ENCODE data around the gene EHD3. TPM values are rescaled to one million over a fixed set of nuclear protein-coding genes. Genes with fewer than 3 reads are reported as not detected.

Gene EHD3
- total and polyA plus RNA-seq, 10 donors: 4.6 to 27.2 (median 14.2) TPM

DNA sequence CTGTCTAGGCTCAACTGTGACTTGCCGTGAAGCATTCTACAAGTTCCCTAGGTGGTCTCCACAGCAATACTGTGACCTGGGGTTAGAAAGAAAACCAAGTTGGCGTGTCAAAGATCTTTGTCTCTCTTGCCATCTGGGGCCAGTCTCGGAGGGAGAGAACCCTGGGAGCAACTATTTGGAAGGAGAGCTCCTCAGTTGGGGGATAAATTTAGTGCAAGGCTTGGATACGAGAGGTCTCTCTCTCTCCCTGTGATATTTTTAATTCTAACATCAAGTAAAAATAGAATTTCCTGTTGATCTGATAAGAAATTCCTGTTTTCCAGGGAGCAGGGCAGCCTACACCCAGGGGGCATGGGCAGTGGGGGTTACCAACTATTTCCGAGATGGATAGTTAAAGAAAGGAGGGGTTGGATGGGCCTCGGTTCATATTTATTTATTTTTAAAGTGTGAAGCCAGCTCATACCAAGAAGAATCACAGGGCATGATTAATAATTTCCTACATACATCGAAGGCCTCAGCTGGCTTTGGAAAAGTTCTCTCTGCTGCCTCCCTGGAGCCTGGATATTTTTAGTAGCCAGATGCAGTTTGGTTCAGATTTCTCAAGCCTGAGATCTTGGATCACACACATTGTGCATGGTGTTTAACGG is 62.8 kb downstream of the EHD3 start:
- Histone ChIP-seq H3K27me3 (replicated peaks in 1 of 7) (no peaks in the 10 kb centered on the region), H3K36me3 (no peaks in the 10 kb centered on the region), H3K4me3 (no peak overlapping the region), H3K27ac (peak overlapping the region in 2 of 8 donors; percentile 0 to 17), H3K4me1 (peaks cover 0 to 22% (median 8%) of the 10 kb centered on the region in 6 donors), H3K9me3 (no peaks in the 10 kb centered on the region)
- WGBS, 5 donors: 58 to 73% (median 65%) methylated on average over 8 of the region's 8 CpGs
- no peak for DNase-seq
- TF ChIP-seq POLR2A (IDR thresholded peaks at IDR 0.05): no peak
- no peak for TF ChIP-seq CTCF (IDR thresholded peaks at IDR 0.05 in 8 of 11, conservative IDR thresholded peaks at IDR 0.05 in 3 of 11)
- TF ChIP-seq POLR2AphosphoS5 (IDR thresholded peaks at IDR 0.05): no peak
- intact Hi-C loops (cut with DNase I; ENCODE audit: low total_unique reads): no loop called here

DNA sequence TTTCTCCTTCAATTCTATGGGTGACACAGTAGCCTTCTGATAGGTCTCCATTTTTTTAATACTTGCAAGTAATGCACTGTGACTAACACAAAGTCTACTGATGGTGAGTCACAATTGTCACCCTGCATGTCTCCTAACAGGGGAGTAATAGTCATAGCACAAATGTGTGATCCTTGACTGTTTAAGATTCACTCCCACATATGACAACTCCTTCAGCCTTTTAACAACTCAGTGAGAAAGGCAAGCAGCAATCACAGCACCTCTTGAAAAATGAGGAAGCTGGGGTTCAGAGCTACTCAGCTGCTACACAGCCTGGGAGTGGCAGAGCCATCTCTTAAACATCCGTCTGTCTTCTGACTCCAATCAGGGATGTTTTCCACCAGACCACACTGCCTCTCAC is 63.8 kb downstream of the EHD3 start:
- Histone ChIP-seq H3K27me3 (replicated peaks in 1 of 7) (no peaks in the 10 kb centered on the region), H3K4me3 (no peak overlapping the region), H3K4me1 (peaks cover 0 to 22% (median 8%) of the 10 kb centered on the region in 6 donors), H3K9me3 (no peaks in the 10 kb centered on the region), H3K27ac (peak overlapping the region in 3 of 8 donors; percentile 1 to 29 (median 23)), H3K36me3 (no peaks in the 10 kb centered on the region)
- TF ChIP-seq POLR2A (IDR thresholded peaks at IDR 0.05): no peak
- TF ChIP-seq CTCF (IDR thresholded peaks at IDR 0.05 in 8 of 11, conservative IDR thresholded peaks at IDR 0.05 in 3 of 11): no peak
- TF ChIP-seq POLR2AphosphoS5 (IDR thresholded peaks at IDR 0.05): no peak
- intact Hi-C loops (cut with DNase I; ENCODE audit: low total_unique reads): no loop called here
- no peak for DNase-seq
- WGBS, 5 donors: 15 to 34% (median 25%) methylated on average over 1 of the region's 1 CpG

- Histone ChIP-seq H3K4me3 (no peak overlapping the region), H3K36me3 (no peaks in the 10 kb centered on the region), H3K27ac (no peak overlapping the region), H3K9me3 (no peaks in the 10 kb centered on the region), H3K27me3 (replicated peaks in 1 of 7) (no peaks in the 10 kb centered on the region), H3K4me1 (peaks cover 0 to 22% (median 8%) of the 10 kb centered on the region in 6 donors)
- DNase-seq: no peak
- intact Hi-C loops (cut with DNase I; ENCODE audit: low total_unique reads): no loop called here
- WGBS, 5 donors: 62 to 75% (median 70%) methylated on average over 4 of the region's 4 CpGs
- no peak for TF ChIP-seq POLR2AphosphoS5 (IDR thresholded peaks at IDR 0.05)
- TF ChIP-seq POLR2A (IDR thresholded peaks at IDR 0.05): no peak
- TF ChIP-seq CTCF (IDR thresholded peaks at IDR 0.05 in 8 of 11, conservative IDR thresholded peaks at IDR 0.05 in 3 of 11): no peak
Measured at GRCh38 chr2:31299547-31299946, 65.6 kb downstream of the EHD3 start.

DNA sequence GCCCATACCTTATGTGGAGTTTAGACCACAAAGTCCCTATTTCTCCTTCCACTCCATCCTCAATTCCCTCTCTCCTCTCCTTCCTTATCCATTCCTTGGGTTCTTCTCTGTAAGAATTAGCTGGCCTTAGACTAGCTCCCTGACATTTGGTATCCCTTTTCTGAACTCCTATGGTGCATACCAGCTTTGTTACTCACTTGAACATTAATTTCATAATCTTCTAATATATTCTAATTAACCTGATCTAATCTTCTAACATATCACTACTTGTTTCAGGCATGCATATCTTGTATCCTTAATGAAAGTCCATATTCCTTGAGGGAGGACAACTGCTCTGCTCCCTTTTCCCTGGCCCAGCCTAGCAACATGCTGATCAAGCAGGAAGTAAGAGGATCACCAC is 66.4 kb downstream of the EHD3 start:
- Histone ChIP-seq H3K27me3 (replicated peaks in 1 of 7) (no peaks in the 10 kb centered on the region), H3K9me3 (no peaks in the 10 kb centered on the region), H3K4me1 (peaks cover 0 to 22% (median 8%) of the 10 kb centered on the region in 6 donors), H3K27ac (no peak overlapping the region), H3K4me3 (no peak overlapping the region), H3K36me3 (no peaks in the 10 kb centered on the region)
- DNase-seq: no peak
- TF ChIP-seq CTCF (IDR thresholded peaks at IDR 0.05 in 8 of 11, conservative IDR thresholded peaks at IDR 0.05 in 3 of 11): no peak
- TF ChIP-seq POLR2AphosphoS5 (IDR thresholded peaks at IDR 0.05): no peak
- no peak for TF ChIP-seq POLR2A (IDR thresholded peaks at IDR 0.05)
- intact Hi-C loops (cut with DNase I; ENCODE audit: low total_unique reads): no loop called here

Measured in spleen (tissue), 11 donors.